ENCODE results near the gene MICOS13. TPM values are rescaled to one million over a fixed set of nuclear protein-coding genes. Genes with fewer than 3 reads are reported as not detected.

MICOS13 gene
- total RNA-seq, 1 donor from 2014 or later: 48.0 TPM

GRCh38 chr19:5697890-5698634, 17.7 kb upstream of the MICOS13 start:
- Histone ChIP-seq H3K27ac (ENCODE audit: low read depth, low read length) (no peak overlapping the region), H3K4me1 (ENCODE audit: insufficient read depth, low read length) (no peaks in the 10 kb centered on the region), H2AFZ (ENCODE audit: low read depth, low read length) (no peak overlapping the region), H3K79me2 (ENCODE audit: insufficient read depth, low read length) (peaks cover 41% of the 10 kb centered on the region), H3K9ac (ENCODE audit: low read length) (no peak overlapping the region), H3K36me3 (ENCODE audit: insufficient read depth, low read length) (peaks cover 9% of the 10 kb centered on the region), H3K9me3 (ENCODE audit: insufficient read depth, low read depth, low read length) (no peaks in the 10 kb centered on the region), H3K27me3 (ENCODE audit: insufficient read depth, low read length) (no peaks in the 10 kb centered on the region), H3K4me2 (ENCODE audit: low read length) (no peak overlapping the region), H4K20me1 (ENCODE audit: insufficient read depth, low read length) (peaks cover 65% of the 10 kb centered on the region), H3K4me3 (ENCODE audit: insufficient read depth, low read depth, low read length) (no peak overlapping the region)
- Mint-ChIP-seq H3K9me3 (ENCODE audit: unreplicated experiment) (no peaks in the 10 kb centered on the region), H3K4me1 (ENCODE audit: low read depth, unreplicated experiment) (peaks cover 3% of the 10 kb centered on the region), H3K27ac (ENCODE audit: unreplicated experiment) (peak overlapping the region; percentile 18), H3K36me3 (ENCODE audit: low read depth, unreplicated experiment) (peaks cover 7% of the 10 kb centered on the region), H3K4me3 (ENCODE audit: unreplicated experiment) (no peak overlapping the region), H3K27me3 (ENCODE audit: low read depth, unreplicated experiment) (no peaks in the 10 kb centered on the region)
- no peak for TF ChIP-seq EZH2 (IDR thresholded peaks at IDR 0.05; ENCODE audit: insufficient read depth, low read length)
- TF ChIP-seq, protein P1, sequence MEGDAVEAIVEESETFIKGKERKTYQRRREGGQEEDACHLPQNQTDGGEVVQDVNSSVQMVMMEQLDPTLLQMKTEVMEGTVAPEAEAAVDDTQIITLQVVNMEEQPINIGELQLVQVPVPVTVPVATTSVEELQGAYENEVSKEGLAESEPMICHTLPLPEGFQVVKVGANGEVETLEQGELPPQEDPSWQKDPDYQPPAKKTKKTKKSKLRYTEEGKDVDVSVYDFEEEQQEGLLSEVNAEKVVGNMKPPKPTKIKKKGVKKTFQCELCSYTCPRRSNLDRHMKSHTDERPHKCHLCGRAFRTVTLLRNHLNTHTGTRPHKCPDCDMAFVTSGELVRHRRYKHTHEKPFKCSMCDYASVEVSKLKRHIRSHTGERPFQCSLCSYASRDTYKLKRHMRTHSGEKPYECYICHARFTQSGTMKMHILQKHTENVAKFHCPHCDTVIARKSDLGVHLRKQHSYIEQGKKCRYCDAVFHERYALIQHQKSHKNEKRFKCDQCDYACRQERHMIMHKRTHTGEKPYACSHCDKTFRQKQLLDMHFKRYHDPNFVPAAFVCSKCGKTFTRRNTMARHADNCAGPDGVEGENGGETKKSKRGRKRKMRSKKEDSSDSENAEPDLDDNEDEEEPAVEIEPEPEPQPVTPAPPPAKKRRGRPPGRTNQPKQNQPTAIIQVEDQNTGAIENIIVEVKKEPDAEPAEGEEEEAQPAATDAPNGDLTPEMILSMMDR (IDR thresholded peaks at IDR 0.05; ENCODE audit: insufficient read depth, low read depth, low read length): no peak
- DNase-seq (ENCODE audit: low read depth) (no peak), FAIRE-seq (no peak)

- Histone ChIP-seq H3K36me3 (ENCODE audit: insufficient read depth, low read length) (peaks cover 10% of the 10 kb centered on the region), H3K27me3 (ENCODE audit: insufficient read depth, low read length) (no peaks in the 10 kb centered on the region), H2AFZ (ENCODE audit: low read depth, low read length) (no peak overlapping the region), H3K9me3 (ENCODE audit: insufficient read depth, low read depth, low read length) (no peaks in the 10 kb centered on the region), H3K79me2 (ENCODE audit: insufficient read depth, low read length) (peaks cover 49% of the 10 kb centered on the region), H3K27ac (ENCODE audit: low read depth, low read length) (no peak overlapping the region), H3K9ac (ENCODE audit: low read length) (no peak overlapping the region), H4K20me1 (ENCODE audit: insufficient read depth, low read length) (peaks cover 73% of the 10 kb centered on the region), H3K4me3 (ENCODE audit: insufficient read depth, low read depth, low read length) (no peak overlapping the region), H3K4me2 (ENCODE audit: low read length) (no peak overlapping the region), H3K4me1 (ENCODE audit: insufficient read depth, low read length) (peaks cover 2% of the 10 kb centered on the region)
- H3K4me1 Mint-ChIP-seq (ENCODE audit: low read depth, unreplicated experiment): peaks cover 8% of the 10 kb centered on the region
- H3K27ac Mint-ChIP-seq (ENCODE audit: unreplicated experiment): peak overlapping the region; percentile 62
- no peaks in the 10 kb centered on the region for H3K27me3 Mint-ChIP-seq (ENCODE audit: low read depth, unreplicated experiment)
- H3K4me3 Mint-ChIP-seq (ENCODE audit: unreplicated experiment): no peak overlapping the region
- DNase-seq (ENCODE audit: low read depth): no peak
- FAIRE-seq: no peak
- H3K36me3 Mint-ChIP-seq (ENCODE audit: low read depth, unreplicated experiment): peaks cover 10% of the 10 kb centered on the region
- TF ChIP-seq, protein P1 (IDR thresholded peaks at IDR 0.05; ENCODE audit: insufficient read depth, low read depth, low read length): no peak
- no peak for TF ChIP-seq EZH2 (IDR thresholded peaks at IDR 0.05; ENCODE audit: insufficient read depth, low read length)
- H3K9me3 Mint-ChIP-seq (ENCODE audit: unreplicated experiment): no peaks in the 10 kb centered on the region
These were observed 16.9 kb upstream of the MICOS13 start for GRCh38 chr19:5697022-5697889.

Measured in astrocyte (in vitro differentiated cells and primary cell).